K562 treated with DMSO at 1 percent for 4 hours (cell line): Measurements from ENCODE around the gene PCDHGB4. TPM values are rescaled to one million over a fixed set of nuclear protein-coding genes. Genes with fewer than 3 reads are reported as not detected.

Experiments used
- total RNA-seq: library from RNA; unstranded; fragments of 300-600 nt; gene quantifications from 2 replicates; pipeline ENCODE4 v1.2.3, GENCODE V29; 2022; ENCODE audit not compliant: insufficient read depth

The PCDHGB4 gene
- total RNA-seq, 1 experiment from 2014 or later = 0.21 TPM

DNA sequence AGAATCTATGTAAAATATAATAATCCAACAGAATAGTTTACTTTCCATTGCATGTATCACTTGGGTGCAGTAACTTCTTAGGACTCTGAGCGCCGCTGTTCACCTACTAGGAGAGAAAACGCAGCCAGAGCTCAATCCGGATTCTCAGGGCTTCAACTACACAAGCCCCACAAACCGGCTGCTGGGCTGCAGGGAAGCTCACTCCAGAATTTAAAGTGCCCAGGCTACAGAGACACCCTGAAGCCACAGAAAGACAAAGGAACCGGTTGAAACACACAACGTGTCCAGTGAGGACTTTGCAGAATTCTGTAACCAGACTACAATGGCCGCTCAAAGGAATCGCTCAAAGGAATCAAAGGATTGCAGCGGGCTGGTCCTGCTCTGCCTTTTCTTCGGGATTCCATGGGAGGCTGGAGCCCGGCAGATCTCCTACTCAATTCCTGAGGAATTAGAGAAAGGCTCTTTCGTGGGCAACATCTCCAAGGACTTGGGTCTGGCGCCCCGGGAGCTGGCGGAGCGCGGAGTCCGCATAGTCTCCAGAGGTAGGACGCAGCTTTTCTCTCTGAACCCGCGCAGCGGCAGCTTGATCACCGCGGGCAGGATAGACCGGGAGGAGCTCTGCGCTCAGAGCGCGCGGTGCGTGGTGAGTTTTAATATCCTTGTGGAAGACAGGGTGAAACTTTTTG lies 25.5 kb downstream of the PCDHGB4 start, which contains the start of gene PCDHGA10:
PCDHGA10 (plus strand) TSS at position 134 of the 686 bp plus-strand sequence; CDS start at position 323, 189 bp downstream.

DNA sequence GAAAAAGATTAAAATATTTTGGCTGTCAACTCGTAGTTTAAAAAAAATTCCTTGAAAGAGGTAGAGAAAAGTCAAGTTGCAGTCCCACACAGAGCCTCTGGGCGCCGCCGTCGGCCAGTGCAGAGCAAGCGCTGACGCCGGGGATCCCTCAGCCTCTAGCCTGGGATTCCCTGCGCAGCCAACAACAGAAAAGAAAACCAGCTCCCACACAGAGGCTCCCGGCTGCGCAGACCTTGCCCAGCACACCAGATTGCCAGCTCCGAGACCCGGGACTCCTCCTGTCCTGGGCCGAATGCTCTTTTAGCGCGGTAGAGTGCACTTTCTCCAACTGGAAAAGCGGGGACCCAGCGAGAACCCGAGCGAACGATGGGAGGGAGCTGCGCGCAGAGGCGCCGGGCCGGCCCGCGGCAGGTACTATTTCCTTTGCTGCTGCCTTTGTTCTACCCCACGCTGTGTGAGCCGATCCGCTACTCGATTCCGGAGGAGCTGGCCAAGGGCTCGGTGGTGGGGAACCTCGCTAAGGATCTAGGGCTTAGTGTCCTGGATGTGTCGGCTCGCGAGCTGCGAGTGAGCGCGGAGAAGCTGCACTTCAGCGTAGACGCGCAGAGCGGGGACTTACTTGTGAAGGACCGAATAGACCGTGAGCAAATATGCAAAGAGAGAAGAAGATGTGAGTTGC lies 30.1 kb downstream of the PCDHGB4 start, which contains the start of gene PCDHGB7:
PCDHGB7 (plus strand) TSS at position 184 of the 679 bp plus-strand sequence; CDS start at position 367, 183 bp downstream.

DNA sequence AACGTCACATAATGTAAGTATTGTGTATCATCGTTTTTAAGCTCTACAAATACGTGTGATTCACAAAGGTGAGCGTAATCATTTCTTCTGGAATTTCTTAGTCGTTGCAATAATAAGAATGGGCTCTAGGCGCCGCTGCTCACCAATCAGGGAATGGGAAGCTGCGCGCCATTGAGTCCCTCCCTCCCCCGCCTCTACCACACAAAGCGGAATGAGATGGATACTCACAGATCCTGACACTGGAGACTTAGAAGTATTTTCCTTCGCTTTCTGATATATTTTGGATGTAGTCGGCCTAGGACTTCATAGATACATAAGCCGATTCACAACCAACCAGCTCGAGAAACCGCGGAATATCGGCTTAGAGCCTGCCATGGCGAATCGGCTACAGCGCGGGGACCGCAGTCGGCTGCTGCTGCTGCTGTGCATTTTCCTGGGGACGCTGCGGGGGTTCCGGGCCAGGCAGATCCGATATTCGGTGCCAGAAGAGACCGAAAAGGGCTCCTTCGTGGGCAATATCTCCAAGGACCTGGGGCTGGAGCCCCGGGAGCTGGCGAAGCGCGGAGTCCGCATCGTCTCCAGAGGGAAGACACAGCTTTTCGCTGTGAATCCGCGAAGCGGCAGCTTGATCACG lies 33.5 kb downstream of the PCDHGB4 start, which contains the start of gene PCDHGA11:
PCDHGA11 (plus strand) TSS at position 197 of the 634 bp plus-strand sequence; CDS start at position 374, 177 bp downstream.

DNA sequence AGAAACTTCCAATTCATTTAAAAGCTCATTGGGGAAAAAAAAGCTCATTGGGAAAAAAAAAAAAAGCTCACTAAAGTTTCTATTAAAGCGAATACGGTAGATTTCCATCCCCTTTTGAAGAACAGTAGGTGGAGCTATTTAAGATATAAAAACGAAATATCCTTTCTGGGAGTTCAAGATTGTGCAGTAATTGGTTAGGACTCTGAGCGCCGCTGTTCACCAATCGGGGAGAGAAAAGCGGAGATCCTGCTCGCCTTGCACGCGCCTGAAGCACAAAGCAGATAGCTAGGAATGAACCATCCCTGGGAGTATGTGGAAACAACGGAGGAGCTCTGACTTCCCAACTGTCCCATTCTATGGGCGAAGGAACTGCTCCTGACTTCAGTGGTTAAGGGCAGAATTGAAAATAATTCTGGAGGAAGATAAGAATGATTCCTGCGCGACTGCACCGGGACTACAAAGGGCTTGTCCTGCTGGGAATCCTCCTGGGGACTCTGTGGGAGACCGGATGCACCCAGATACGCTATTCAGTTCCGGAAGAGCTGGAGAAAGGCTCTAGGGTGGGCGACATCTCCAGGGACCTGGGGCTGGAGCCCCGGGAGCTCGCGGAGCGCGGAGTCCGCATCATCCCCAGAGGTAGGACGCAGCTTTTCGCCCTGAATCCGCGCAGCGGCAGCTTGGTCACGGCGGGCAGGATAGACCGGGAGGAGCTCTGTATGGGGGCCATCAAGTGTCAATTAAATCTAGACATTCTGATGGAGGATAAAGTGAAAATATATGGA lies 43.0 kb downstream of the PCDHGB4 start, which contains the start of gene PCDHGA12:
PCDHGA12 (plus strand) TSS at position 176 of the 782 bp plus-strand sequence; CDS start at position 429, 253 bp downstream.

Other genes starting within 250 kb of the PCDHGB4 start
- not detected in 2 replicates for gene PCDHB6, start 237.6 kb upstream of the PCDHGB4 start, total RNA-seq
- gene PCDHB7, start 215.1 kb upstream of the PCDHGB4 start, total RNA-seq = not detected in 2 replicates
- not detected in 2 replicates for gene PCDHB8, start 209.9 kb upstream of the PCDHGB4 start, total RNA-seq
- gene PCDHB16, start 205.3 kb upstream of the PCDHGB4 start, total RNA-seq = not detected in 2 replicates
- not detected in 2 replicates for gene PCDHB9, start 200.5 kb upstream of the PCDHGB4 start, total RNA-seq
- gene PCDHB10, start 195.3 kb upstream of the PCDHGB4 start, total RNA-seq = not detected in 2 replicates
- not detected in 2 replicates for gene PCDHB11, start 188.1 kb upstream of the PCDHGB4 start, total RNA-seq
- not detected in 2 replicates for gene PCDHB12, start 179.0 kb upstream of the PCDHGB4 start, total RNA-seq
- gene PCDHB13, start 173.8 kb upstream of the PCDHGB4 start, total RNA-seq = not detected in 2 replicates
- not detected in 2 replicates for gene PCDHB14, start 164.4 kb upstream of the PCDHGB4 start, total RNA-seq
- not detected in 2 replicates for gene PCDHB15, start 142.3 kb upstream of the PCDHGB4 start, total RNA-seq
- not detected in 2 replicates for gene SLC25A2, start 83.6 kb upstream of the PCDHGB4 start, total RNA-seq
- gene TAF7, start 66.9 kb upstream of the PCDHGB4 start, total RNA-seq = 87.4 and 92.8 TPM in 2 replicates
- gene PCDHGA1, start 57.2 kb upstream of the PCDHGB4 start, total RNA-seq = 0.37 TPM in 1 of 2 replicates, not detected in the other
- 0.12 TPM in 1 of 2 replicates, not detected in the other for gene PCDHGA2, start 48.9 kb upstream of the PCDHGB4 start, total RNA-seq
- 0.46 TPM in 1 of 2 replicates, not detected in the other for gene PCDHGA3, start 43.9 kb upstream of the PCDHGB4 start, total RNA-seq
- not detected in 2 replicates for gene PCDHGB1, start 37.6 kb upstream of the PCDHGB4 start, total RNA-seq
- gene PCDHGA4, start 32.7 kb upstream of the PCDHGB4 start, total RNA-seq = 0.42 and 0.76 TPM in 2 replicates
- 0.48 and 0.70 TPM in 2 replicates for gene PCDHGB2, start 27.7 kb upstream of the PCDHGB4 start, total RNA-seq
- gene PCDHGA5, start 23.5 kb upstream of the PCDHGB4 start, total RNA-seq = 0.16 TPM in 1 of 2 replicates, not detected in the other
- 0.51 and 0.74 TPM in 2 replicates for gene PCDHGB3, start 17.5 kb upstream of the PCDHGB4 start, total RNA-seq
- gene PCDHGA6, start 13.8 kb upstream of the PCDHGB4 start, total RNA-seq = 0.27 and 0.35 TPM in 2 replicates
- gene PCDHGA7, start 5.0 kb upstream of the PCDHGB4 start, total RNA-seq = not detected in 2 replicates
- 0.24 TPM in 1 of 2 replicates, not detected in the other for gene PCDHGA8, start 4.9 kb downstream of the PCDHGB4 start, total RNA-seq
- not detected in 2 replicates for gene PCDHGB5, start 10.2 kb downstream of the PCDHGB4 start, total RNA-seq
- not detected in 2 replicates for gene PCDHGA9, start 15.1 kb downstream of the PCDHGB4 start, total RNA-seq
- gene PCDHGB6, start 20.3 kb downstream of the PCDHGB4 start, total RNA-seq = not detected in 2 replicates
- not detected in 2 replicates for gene PCDHGA10, start 25.3 kb downstream of the PCDHGB4 start, total RNA-seq
- not detected in 2 replicates for gene PCDHGB7, start 30.0 kb downstream of the PCDHGB4 start, total RNA-seq
- gene PCDHGA11, start 33.4 kb downstream of the PCDHGB4 start, total RNA-seq = not detected in 2 replicates
- not detected in 2 replicates for gene PCDHGA12, start 42.8 kb downstream of the PCDHGB4 start, total RNA-seq
- gene PCDHGC3, start 88.3 kb downstream of the PCDHGB4 start, total RNA-seq = not detected in 2 replicates
- not detected in 2 replicates for gene PCDHGC4, start 97.3 kb downstream of the PCDHGB4 start, total RNA-seq
- gene PCDHGC5, start 101.4 kb downstream of the PCDHGB4 start, total RNA-seq = not detected in 2 replicates
- gene DIAPH1, start 231.3 kb downstream of the PCDHGB4 start, total RNA-seq = 152 and 168 TPM in 2 replicates
- 85.2 and 117 TPM in 2 replicates for gene HDAC3, start 249.2 kb downstream of the PCDHGB4 start, total RNA-seq
- 10.2 and 10.3 TPM in 2 replicates for gene RELL2, start 249.3 kb downstream of the PCDHGB4 start, total RNA-seq